ENCODE data around the gene PIGZ. TPM values are rescaled to one million over a fixed set of nuclear protein-coding genes. Genes with fewer than 3 reads are reported as not detected.

Gene PIGZ
- total RNA-seq, 2 experiments from 2014 or later: 0.12 to 0.26 TPM

DNA sequence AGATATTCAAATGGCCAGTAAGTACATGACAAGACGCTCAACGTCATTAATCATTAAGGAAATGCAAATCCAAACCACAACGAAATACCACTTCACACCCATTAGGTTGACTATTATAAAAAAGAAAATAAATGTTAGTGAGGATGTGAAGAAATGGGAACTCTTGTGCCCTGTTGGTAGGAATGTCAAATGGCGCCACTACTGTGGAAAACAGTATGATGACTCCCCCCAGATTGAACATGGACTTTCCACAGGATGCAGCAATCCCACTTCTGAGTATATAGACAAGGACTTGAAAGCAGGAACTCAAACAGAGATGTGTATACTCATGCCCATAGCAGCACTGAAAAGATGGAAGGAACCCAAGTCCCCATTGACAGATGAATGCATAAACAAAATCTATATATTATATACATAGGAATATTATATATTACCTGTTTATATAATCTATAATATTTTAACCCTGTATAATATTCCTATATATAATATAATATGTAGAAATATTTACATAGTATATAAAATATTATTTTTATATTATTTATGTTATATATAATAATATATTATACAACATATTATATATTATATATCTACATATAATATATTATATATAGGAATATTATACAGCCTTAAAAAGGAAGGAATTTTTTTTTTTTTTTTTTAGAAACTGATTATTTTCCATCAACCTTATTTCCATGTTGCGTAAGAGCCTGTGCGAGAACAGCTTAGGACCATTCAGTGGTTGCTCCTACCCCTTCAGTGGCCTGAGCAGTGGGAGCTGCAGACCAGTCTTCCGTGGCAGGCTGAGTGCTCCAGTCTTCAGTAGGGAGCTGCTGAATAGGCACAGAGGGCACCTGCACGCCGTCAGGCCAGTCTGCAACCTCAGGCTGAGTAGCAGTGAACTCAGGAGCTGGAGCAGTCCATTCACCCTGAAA, 17.6 kb upstream of the PIGZ start:
- CTCF ChIA-PET: interaction anchor here (1.5 kb wide), 1 partner anchor 12 kb away, joined by 3 read pairs; no protein-coding TSS in a partner anchor
- Mint-ChIP-seq H3K27me3 (ENCODE audit: low read depth) (peaks cover 3% of the 10 kb centered on the region), H3K9me3 (peaks cover 10% of the 10 kb centered on the region), H3K4me3 (no peak overlapping the region), H3K36me3 (ENCODE audit: low read depth) (peaks cover 3% of the 10 kb centered on the region), H3K27ac (no peak overlapping the region), H3K4me1 (ENCODE audit: low read depth) (no peaks in the 10 kb centered on the region)
- intact Hi-C loops (cut with micrococcal nuclease): no loop called here
- no peak for DNase-seq

GRCh38 chr3:196985298-196985697, 16.7 kb upstream of the PIGZ start:
- no peak overlapping the region for H3K4me3 Mint-ChIP-seq
- intact Hi-C loops (cut with micrococcal nuclease): no loop called here
- peaks cover 3% of the 10 kb centered on the region for H3K36me3 Mint-ChIP-seq (ENCODE audit: low read depth)
- H3K27me3 Mint-ChIP-seq (ENCODE audit: low read depth): peaks cover 3% of the 10 kb centered on the region
- peaks cover 10% of the 10 kb centered on the region for H3K9me3 Mint-ChIP-seq
- CTCF ChIA-PET: interaction anchor here (1.0 kb wide), 1 partner anchor 45 kb away, joined by 3 read pairs; the partner anchor contains the start of gene MELTF
- H3K27ac Mint-ChIP-seq: no peak overlapping the region
- DNase-seq: no peak
- H3K4me1 Mint-ChIP-seq (ENCODE audit: low read depth): no peaks in the 10 kb centered on the region

DNA sequence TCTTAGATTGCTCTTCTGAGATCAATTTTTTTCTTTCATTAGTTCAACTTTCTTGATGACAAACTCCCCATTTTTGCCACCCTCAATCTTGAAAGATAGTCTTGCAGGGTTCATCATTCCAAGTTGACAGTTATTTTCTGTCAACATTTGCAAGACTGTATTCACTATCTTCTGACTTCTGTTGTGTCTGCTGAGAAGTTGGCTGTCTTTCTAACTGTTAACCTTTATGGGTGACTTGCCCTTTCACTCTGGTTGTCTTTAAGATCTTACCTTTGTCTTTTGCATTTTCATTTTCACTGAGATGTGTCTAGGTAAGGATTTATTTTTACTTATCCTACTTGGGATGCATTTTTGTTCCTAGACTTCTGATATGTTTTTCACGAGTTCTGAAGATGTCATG, 14.6 kb upstream of the PIGZ start:
- H3K27ac Mint-ChIP-seq: no peak overlapping the region
- intact Hi-C loops (cut with micrococcal nuclease): no loop called here
- peaks cover 10% of the 10 kb centered on the region for H3K9me3 Mint-ChIP-seq
- no peak for DNase-seq
- CTCF ChIA-PET: no interaction called here
- H3K27me3 Mint-ChIP-seq (ENCODE audit: low read depth): peaks cover 5% of the 10 kb centered on the region
- H3K4me3 Mint-ChIP-seq: no peak overlapping the region
- H3K4me1 Mint-ChIP-seq (ENCODE audit: low read depth): peaks cover 6% of the 10 kb centered on the region
- H3K36me3 Mint-ChIP-seq (ENCODE audit: low read depth): peaks cover 3% of the 10 kb centered on the region

- H3K27ac Mint-ChIP-seq: no peak overlapping the region
- peaks cover 3% of the 10 kb centered on the region for H3K36me3 Mint-ChIP-seq (ENCODE audit: low read depth)
- CTCF ChIA-PET: no interaction called here
- DNase-seq: no peak
- H3K4me1 Mint-ChIP-seq (ENCODE audit: low read depth): peaks cover 6% of the 10 kb centered on the region
- H3K9me3 Mint-ChIP-seq: peaks cover 10% of the 10 kb centered on the region
- peaks cover 5% of the 10 kb centered on the region for H3K27me3 Mint-ChIP-seq (ENCODE audit: low read depth)
- intact Hi-C loops (cut with micrococcal nuclease): no loop called here
- H3K4me3 Mint-ChIP-seq: no peak overlapping the region
Measured at GRCh38 chr3:196981657-196982056, 13.0 kb upstream of the PIGZ start.

DNA sequence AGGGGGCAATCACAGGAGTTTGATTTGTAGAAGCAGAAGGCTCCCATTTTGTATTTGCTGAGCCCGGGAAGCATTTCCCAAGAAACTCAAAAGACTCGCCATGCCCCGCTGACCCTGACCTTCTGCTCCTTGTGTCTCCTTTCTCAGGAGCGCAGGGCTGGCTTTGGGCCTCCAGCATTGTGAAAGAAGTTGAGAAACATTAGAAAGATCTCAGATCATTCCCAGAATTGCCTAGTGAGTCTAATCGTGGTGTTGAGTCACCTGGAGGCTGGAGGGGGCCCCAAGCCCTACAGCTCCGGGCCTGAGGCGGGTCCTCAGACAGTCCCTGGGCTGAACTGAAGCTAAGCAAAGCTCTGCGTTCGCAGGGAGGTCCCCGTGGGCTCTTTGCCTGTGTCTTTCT, 10.9 kb upstream of the PIGZ start:
- Mint-ChIP-seq H3K27me3 (ENCODE audit: low read depth) (peaks cover 7% of the 10 kb centered on the region), H3K4me3 (no peak overlapping the region), H3K27ac (no peak overlapping the region), H3K9me3 (peaks cover 10% of the 10 kb centered on the region), H3K36me3 (ENCODE audit: low read depth) (peaks cover 3% of the 10 kb centered on the region), H3K4me1 (ENCODE audit: low read depth) (peaks cover 6% of the 10 kb centered on the region)
- intact Hi-C loops (cut with micrococcal nuclease): loop anchor here (2.0 kb wide), 1 partner anchor 523 kb away; no protein-coding TSS in a partner anchor
- DNase-seq: no peak
- CTCF ChIA-PET: interaction anchor here (1.2 to 1.9 kb wide), 3 partner anchors 13 to 146 kb away, joined by 3 to 7 read pairs (median 4); no protein-coding TSS in a partner anchor

- peaks cover 6% of the 10 kb centered on the region for H3K4me1 Mint-ChIP-seq (ENCODE audit: low read depth)
- CTCF ChIA-PET: interaction anchor here (1.5 to 2.2 kb wide), 3 partner anchors 53 to 212 kb away, joined by 3 to 6 read pairs (median 4); partner anchors contain the start of gene MELTF
- intact Hi-C loops (cut with micrococcal nuclease): no loop called here
- H3K36me3 Mint-ChIP-seq (ENCODE audit: low read depth): no peaks in the 10 kb centered on the region
- no peak overlapping the region for H3K4me3 Mint-ChIP-seq
- peaks cover 4% of the 10 kb centered on the region for H3K27me3 Mint-ChIP-seq (ENCODE audit: low read depth)
- peaks cover 3% of the 10 kb centered on the region for H3K9me3 Mint-ChIP-seq
- no peak overlapping the region for H3K27ac Mint-ChIP-seq
- no peak for DNase-seq
Measured at GRCh38 chr3:196976941-196977340, 8.3 kb upstream of the PIGZ start.

DNA sequence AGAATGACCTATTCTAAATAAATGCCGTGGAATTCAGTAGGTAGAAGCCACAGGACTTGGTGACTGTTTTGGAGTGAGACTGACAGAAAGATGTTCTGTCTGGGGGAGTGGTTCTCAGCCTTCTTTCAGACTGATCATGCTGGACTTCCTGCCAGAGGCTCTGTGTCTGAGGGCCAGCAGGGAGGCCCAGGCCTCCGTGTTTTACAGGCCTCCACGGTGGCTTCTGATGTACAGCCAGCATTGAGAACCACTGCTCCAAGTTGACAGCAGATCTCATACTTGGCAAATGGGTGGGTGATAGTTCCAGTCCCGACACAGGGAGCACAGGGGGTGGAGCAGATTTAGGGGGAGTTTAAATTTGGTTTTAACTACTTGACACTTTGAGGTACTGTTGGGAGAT, 6.7 kb upstream of the PIGZ start:
- Mint-ChIP-seq H3K36me3 (ENCODE audit: low read depth) (no peaks in the 10 kb centered on the region), H3K4me3 (no peak overlapping the region), H3K27ac (no peak overlapping the region), H3K4me1 (ENCODE audit: low read depth) (peaks cover 7% of the 10 kb centered on the region), H3K9me3 (no peaks in the 10 kb centered on the region), H3K27me3 (ENCODE audit: low read depth) (peaks cover 13% of the 10 kb centered on the region)
- CTCF ChIA-PET: interaction anchor here (1.5 to 2.2 kb wide), 2 partner anchors 54 to 213 kb away, joined by 3 to 6 read pairs; partner anchors contain the start of gene MELTF
- DNase-seq: no peak
- intact Hi-C loops (cut with micrococcal nuclease): no loop called here

GRCh38 chr3:196974661-196975060, 6.0 kb upstream of the PIGZ start:
- Mint-ChIP-seq H3K36me3 (ENCODE audit: low read depth) (no peaks in the 10 kb centered on the region), H3K9me3 (no peaks in the 10 kb centered on the region), H3K27ac (no peak overlapping the region), H3K4me1 (ENCODE audit: low read depth) (peaks cover 9% of the 10 kb centered on the region), H3K27me3 (ENCODE audit: low read depth) (peaks cover 15% of the 10 kb centered on the region), H3K4me3 (no peak overlapping the region)
- DNase-seq: no peak
- intact Hi-C loops (cut with micrococcal nuclease): no loop called here
- CTCF ChIA-PET: interaction anchor here (2.2 kb wide), 1 partner anchor 55 kb away, joined by 6 read pairs; the partner anchor contains the start of gene MELTF

DNA sequence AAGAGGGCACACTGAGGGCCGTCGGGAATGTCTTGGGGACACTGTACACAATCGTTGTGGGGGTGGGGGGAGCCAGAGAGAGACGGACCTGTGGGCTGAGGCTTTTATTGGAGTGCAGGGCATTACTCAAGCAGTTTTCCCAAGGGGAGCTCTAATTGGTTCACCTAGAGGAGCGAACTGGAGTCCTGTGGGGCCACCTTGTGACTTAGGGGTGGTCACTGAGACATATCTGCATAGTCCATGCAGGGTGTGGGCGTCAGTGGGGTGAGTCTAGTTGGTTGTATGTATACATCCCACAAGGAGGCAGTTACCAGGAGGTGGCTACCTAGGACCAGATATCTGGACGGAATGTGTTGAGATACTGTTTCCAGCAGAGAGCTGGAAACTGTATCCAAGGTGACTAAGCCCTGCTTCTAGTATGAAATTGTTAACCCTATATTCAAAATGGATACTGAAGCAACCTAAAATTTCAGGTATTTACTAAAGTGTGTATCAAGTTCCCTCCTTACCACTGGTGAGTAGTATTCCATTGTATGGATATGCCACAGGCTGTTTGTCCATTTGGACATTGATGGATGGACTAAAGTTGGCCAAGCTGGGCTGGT, 2.6 kb upstream of the PIGZ start:
- no peaks in the 10 kb centered on the region for H3K36me3 Mint-ChIP-seq (ENCODE audit: low read depth)
- H3K4me3 Mint-ChIP-seq: no peak overlapping the region
- no peaks in the 10 kb centered on the region for H3K9me3 Mint-ChIP-seq
- peaks cover 22% of the 10 kb centered on the region for H3K27me3 Mint-ChIP-seq (ENCODE audit: low read depth)
- no peak overlapping the region for H3K27ac Mint-ChIP-seq
- DNase-seq: no peak
- CTCF ChIA-PET: interaction anchor here (0.6 to 4.0 kb wide), 5 partner anchors 19 to 367 kb away, joined by 3 to 27 read pairs (median 3); no protein-coding TSS in a partner anchor
- H3K4me1 Mint-ChIP-seq (ENCODE audit: low read depth): peaks cover 7% of the 10 kb centered on the region
- intact Hi-C loops (cut with micrococcal nuclease): no loop called here

DNA sequence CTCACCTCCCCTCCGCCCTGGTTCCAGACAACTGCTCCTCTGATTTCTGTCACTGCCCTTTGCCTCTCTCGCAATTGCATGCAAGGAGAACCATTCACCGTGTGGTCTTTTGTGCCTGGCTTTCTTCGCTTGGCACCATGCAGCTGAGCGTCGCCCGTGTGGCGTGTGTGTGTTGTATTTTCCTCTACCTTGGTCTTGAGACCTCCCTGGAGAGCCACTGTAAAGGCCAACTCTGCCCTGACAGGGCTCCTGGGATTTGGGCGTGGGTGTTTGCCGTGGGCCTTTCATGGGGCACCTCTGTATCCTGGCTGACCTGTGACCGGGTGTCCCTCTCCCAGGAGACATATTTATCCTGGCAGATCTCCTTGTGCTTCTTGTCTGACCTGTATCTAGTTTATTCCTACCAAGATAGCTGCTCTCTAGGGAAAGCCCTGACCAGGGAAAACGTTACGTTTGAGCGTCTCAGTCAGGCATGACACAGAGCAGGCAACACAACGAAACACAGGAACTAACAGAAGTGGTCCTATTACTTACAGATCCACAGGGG, 2.0 kb upstream of the PIGZ start:
- H3K4me1 Mint-ChIP-seq (ENCODE audit: low read depth): peaks cover 7% of the 10 kb centered on the region
- H3K9me3 Mint-ChIP-seq: no peaks in the 10 kb centered on the region
- H3K27ac Mint-ChIP-seq: no peak overlapping the region
- peaks cover 22% of the 10 kb centered on the region for H3K27me3 Mint-ChIP-seq (ENCODE audit: low read depth)
- peak overlapping the region; percentile 70 for H3K4me3 Mint-ChIP-seq
- no peaks in the 10 kb centered on the region for H3K36me3 Mint-ChIP-seq (ENCODE audit: low read depth)
- intact Hi-C loops (cut with micrococcal nuclease): no loop called here
- CTCF ChIA-PET: interaction anchor here (0.6 to 4.0 kb wide), 6 partner anchors 18 to 366 kb away, joined by 3 to 27 read pairs (median 3); partner anchors contain the start of gene MELTF
- DNase-seq: no peak

GRCh38 chr3:196969660-196970546, 1.3 kb upstream of the PIGZ start:
- intact Hi-C loops (cut with micrococcal nuclease): loop anchor here (1.0 to 2.0 kb wide), 5 partner anchors 28 to 433 kb away; partner anchors contain the start of genes CEP19, NCBP2 and PIGX
- H3K27ac Mint-ChIP-seq: no peak overlapping the region
- no peaks in the 10 kb centered on the region for H3K36me3 Mint-ChIP-seq (ENCODE audit: low read depth)
- peaks cover 7% of the 10 kb centered on the region for H3K4me1 Mint-ChIP-seq (ENCODE audit: low read depth)
- H3K27me3 Mint-ChIP-seq (ENCODE audit: low read depth): peaks cover 22% of the 10 kb centered on the region
- H3K4me3 Mint-ChIP-seq: peak overlapping the region; percentile 70
- peak; percentile 68 for DNase-seq
- peaks cover 4% of the 10 kb centered on the region for H3K9me3 Mint-ChIP-seq
- CTCF ChIA-PET: interaction anchor here (0.6 to 4.0 kb wide), 6 partner anchors 18 to 515 kb away, joined by 3 to 27 read pairs (median 3); partner anchors contain the start of gene MELTF

All from activated naive CD4-positive, alpha-beta T cell treated with anti-CD3 and anti-CD28 coated beads for 36 hours (primary cell).